HG02610 (cell line): ENCODE data around the gene COL4A2.

Experiments used
- ATAC-seq: cut with Tn5 transposase; IDR thresholded peaks from one replicate; pipeline ENCODE4 v1.9.1; 2021; ENCODE audit warnings: mild to moderate bottlenecking, moderate library complexity; ENCODE audit not compliant: unreplicated experiment

COL4A2 gene

GRCh38 chr13:110306960-110307766 is at the start of gene COL4A2, which contains the start of gene COL4A1:
Gene COL4A2 (plus strand): TSS chr13:110307284. CDS start chr13:110307904, 620 bp downstream.
Gene COL4A1 (minus strand): TSS chr13:110307157. CDS start chr13:110307027, 130 bp downstream.
- no peak for ATAC-seq

GRCh38 chr13:110257408-110257807 is 49.7 kb upstream of the COL4A2 start:
- no peak for ATAC-seq

- ATAC-seq = no peak
Measured at GRCh38 chr13:110258876-110259631, 48.0 kb upstream of the COL4A2 start.

- no peak for ATAC-seq
Measured at GRCh38 chr13:110259651-110260050, 47.4 kb upstream of the COL4A2 start.

GRCh38 chr13:110261166-110262081 is 45.7 kb upstream of the COL4A2 start:
- ATAC-seq = no peak

- ATAC-seq = no peak
Measured at GRCh38 chr13:110262082-110262436, 45.0 kb upstream of the COL4A2 start.

- ATAC-seq = no peak
Measured at GRCh38 chr13:110262508-110263291, 44.4 kb upstream of the COL4A2 start.

GRCh38 chr13:110263404-110263803 is 43.7 kb upstream of the COL4A2 start:
- no peak for ATAC-seq

- no peak for ATAC-seq
Measured at GRCh38 chr13:110263888-110264287, 43.2 kb upstream of the COL4A2 start.

- no peak for ATAC-seq
Measured at GRCh38 chr13:110264685-110265275, 42.3 kb upstream of the COL4A2 start.

- no peak for ATAC-seq
Measured at GRCh38 chr13:110265341-110265681, 41.8 kb upstream of the COL4A2 start.

GRCh38 chr13:110265682-110266430 is 41.2 kb upstream of the COL4A2 start:
- ATAC-seq = no peak

- ATAC-seq = no peak
Measured at GRCh38 chr13:110266431-110266809, 40.7 kb upstream of the COL4A2 start.

GRCh38 chr13:110266983-110267382 is 40.1 kb upstream of the COL4A2 start:
- ATAC-seq = no peak

- ATAC-seq = no peak
Measured at GRCh38 chr13:110268061-110268460, 39.0 kb upstream of the COL4A2 start.

- no peak for ATAC-seq
Measured at GRCh38 chr13:110268576-110269185, 38.4 kb upstream of the COL4A2 start.

GRCh38 chr13:110269509-110270185 is 37.4 kb upstream of the COL4A2 start:
- ATAC-seq = no peak

- ATAC-seq = no peak
Measured at GRCh38 chr13:110270507-110270906, 36.6 kb upstream of the COL4A2 start.
